GM15510 (cell line): Measurements from ENCODE around the gene NCOA4.

Experiments used
- POLR2A ChIP-seq: IDR thresholded peaks from 3 replicates; pipeline ENCODE4 v1.6.1; 2011; ENCODE audit warnings: borderline replicate concordance; ENCODE audit not compliant: insufficient read length; ENCODE audit errors: extremely low read depth

Gene NCOA4

GRCh38 chr10:46012746-46013145 lies 17.7 kb downstream of the NCOA4 start:
- no peak for TF ChIP-seq POLR2A

DNA sequence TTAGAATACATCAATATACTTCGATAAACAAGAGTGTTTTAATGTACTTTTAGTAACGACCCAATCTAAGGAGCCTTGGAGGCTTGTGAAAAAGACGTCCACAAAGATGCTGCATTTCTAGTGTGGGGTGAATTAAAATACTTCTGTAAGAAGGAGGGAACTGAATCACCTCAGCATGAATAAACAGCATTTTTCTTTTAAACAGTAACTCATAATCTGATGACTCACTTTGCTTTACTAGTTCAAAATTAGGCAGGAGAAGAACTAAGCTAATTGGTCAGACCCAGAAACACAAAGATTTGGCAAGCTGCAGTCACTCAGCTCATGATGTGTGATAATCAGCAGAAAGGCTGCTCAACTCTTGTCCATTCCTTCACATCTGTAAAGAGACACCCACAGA lies 24.2 kb downstream of the NCOA4 start:
- TF ChIP-seq POLR2A: no peak

GRCh38 chr10:46005383-46005782 lies 25.0 kb downstream of the NCOA4 start:
- TF ChIP-seq POLR2A: no peak

DNA sequence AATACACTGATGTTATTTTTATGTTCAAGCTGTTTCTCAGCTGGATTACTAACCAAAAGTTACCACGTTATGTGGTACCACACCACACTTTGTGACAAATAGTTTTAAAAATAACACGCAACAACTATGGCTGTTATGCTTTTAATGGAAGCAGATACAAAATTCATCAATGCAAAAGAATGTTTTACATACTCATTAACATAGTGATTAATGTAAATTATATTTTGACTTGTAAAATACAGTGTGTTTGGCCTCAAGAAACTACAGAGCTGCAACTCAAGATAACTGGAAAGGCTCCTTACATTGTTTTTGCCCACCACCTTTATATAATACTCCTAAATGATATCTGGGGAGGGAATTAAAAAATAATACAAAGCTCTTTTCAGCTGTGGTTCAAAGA lies 25.5 kb downstream of the NCOA4 start:
- TF ChIP-seq POLR2A: no peak

DNA sequence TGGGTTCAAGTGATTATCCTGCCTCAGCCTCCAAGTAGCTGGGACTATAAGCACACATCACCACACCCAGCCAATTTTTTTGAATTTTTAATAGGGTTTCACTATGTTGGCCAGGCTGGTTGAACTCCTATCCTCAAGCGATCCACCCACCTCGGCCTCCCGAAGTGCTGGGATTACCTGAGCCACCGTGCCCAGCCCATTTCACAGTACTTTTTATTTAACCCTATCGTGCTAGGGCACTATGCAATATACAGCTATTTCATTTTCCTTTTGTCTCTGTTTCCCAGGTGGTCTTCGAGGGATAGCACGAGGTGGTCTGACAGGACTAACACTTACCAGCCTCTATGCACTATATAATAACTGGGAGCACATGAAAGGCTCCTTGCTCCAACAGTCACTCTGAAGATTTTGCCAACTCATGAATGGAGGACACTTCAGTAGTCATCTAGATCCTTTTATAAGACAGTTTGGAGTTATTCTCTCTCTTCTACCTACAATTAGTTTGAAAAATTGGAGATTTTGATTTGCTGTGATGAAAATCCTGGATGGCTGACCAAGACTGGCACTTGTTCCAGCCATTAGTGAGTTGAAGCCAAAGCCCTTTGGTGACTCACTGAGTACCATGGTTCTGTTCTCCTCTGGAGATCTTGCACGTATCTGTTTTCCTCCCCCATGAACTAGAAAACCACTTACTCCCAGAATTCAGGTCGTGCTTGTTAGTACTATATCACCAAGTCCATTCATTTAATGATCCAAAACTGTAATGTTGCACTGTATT lies 27.3 kb downstream of the NCOA4 start:
- no peak for TF ChIP-seq POLR2A

GRCh38 chr10:46001187-46001756 lies 29.2 kb downstream of the NCOA4 start:
- no peak for TF ChIP-seq POLR2A

- no peak for TF ChIP-seq POLR2A
These were observed 29.9 kb downstream of the NCOA4 start for GRCh38 chr10:46000538-46000937.

DNA sequence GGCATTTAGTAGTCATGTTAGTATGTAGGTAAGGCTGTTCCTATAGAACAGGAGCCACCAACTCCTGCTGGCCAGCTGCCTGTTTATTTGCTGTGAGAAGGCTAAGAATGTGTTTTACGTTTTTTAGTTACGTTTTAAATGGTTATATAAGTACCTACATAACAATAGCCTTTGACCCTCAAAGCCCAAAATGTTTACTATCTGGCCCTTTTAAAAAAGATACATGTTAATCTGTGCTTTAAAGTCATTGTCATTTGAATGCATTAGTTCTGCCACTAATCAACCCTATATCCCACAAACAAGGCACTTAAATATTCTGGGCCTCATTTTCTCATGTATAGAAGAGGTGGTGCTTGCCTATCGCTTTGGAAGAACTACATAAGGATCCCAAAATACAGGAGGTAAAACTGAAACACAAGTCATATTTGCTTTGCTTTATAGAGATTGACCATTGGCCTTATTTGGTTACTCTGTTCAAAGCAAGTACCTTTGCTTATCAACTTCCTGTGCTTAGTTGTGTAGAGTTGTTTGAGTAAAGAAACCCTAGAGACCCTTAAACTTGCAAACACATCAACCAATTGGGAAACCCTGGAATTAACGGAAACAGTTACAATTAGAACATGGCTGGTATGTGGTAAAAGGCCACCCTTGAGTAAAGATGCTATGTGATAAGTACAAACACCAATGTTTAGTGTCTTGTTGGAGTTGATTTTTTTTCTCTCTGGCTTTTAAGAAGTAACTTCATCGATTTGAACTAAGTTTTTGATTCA lies 32.2 kb downstream of the NCOA4 start:
- no peak for TF ChIP-seq POLR2A

GRCh38 chr10:45997557-45997956 lies 32.9 kb downstream of the NCOA4 start:
- TF ChIP-seq POLR2A: no peak

DNA sequence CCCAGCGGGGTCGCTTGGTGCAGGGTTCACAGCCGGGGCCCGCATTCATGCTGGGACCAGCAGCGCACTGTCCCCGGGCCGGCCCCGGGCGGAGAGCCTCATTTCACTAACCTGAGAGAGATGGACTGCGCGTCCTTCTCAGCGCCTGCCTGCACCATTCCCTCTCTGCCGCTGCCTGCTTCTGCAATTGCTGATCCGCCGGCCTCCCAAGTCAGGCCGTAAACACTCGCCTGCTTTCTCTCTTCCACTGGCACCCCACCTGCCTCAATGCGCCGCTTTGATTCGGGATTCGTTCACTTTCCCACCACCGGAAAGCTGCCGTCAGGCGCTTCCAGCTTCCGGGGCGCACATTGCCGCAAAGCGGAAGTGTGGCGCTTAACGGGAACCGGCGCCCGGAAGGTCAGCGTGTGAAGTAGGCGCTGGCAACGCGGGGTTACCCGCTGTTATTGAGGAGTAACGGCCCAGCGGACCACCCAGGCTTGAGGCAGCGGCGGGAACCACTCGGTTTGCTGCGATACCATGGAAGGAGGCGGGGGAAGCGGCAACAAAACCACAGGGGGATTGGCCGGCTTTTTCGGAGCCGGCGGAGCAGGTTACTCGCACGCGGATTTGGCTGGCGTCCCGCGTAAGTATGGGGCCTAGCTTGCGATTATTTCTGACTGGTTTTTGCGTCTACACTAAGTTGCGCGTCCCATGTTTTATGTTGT lies 58.2 kb downstream of the NCOA4 start, which contains the start of gene TIMM23:
Gene TIMM23, plus strand, starts transcription at position 384 of the 707 bp plus-strand sequence. Its CDS starts 136 bp downstream, at position 520.
- TF ChIP-seq POLR2A: peak; percentile 60
